Lung (tissue), 13 donors: Measurements from ENCODE around the gene TRIM28. TPM values are rescaled to one million over a fixed set of nuclear protein-coding genes. Genes with fewer than 3 reads are reported as not detected.

ENCODE experiments used
- ATAC-seq: fragments of 200-7000 bp; cut with Tn5 transposase; one replicate; pipeline ENCODE4 v1.9.1; 2020; ENCODE audit warnings: moderate number of reproducible peaks; ENCODE audit not compliant: insufficient read depth, low FRiP score
- DNase-seq, 3 donors: peaks; one replicate each; pipeline ENCODE4 v3.0.0-alpha.2; 2013 to 2017
- H3K27ac ChIP-seq, 2 donors: one replicate each; pipeline ENCODE4 v1.5.1; 2013; ENCODE audit warnings: mild to moderate bottlenecking in 2 of 2, moderate library complexity in 2 of 2, control low read depth in 1 of 2, inconsistent platforms in 1 of 2, low read depth in 1 of 2, low read length in 1 of 2
- H3K27me3 ChIP-seq, 3 donors: one replicate each; pipeline ENCODE4 v1.5.1; 2013; ENCODE audit warnings: low read length in 2 of 3; ENCODE audit not compliant: control insufficient read depth in 3 of 3, insufficient read depth in 3 of 3
- H3K36me3 ChIP-seq, 4 donors: one replicate each; pipeline ENCODE4 v1.5.1; 2013; ENCODE audit warnings: low read length in 4 of 4, mild to moderate bottlenecking in 1 of 4, moderate library complexity in 1 of 4; ENCODE audit not compliant: control insufficient read depth in 4 of 4, insufficient read depth in 4 of 4
- H3K4me1 ChIP-seq, 5 donors: one replicate each; pipeline ENCODE4 v1.5.1; 2013; ENCODE audit warnings: low read length in 5 of 5, mild to moderate bottlenecking in 2 of 5, moderate library complexity in 1 of 5; ENCODE audit not compliant: control insufficient read depth in 5 of 5, insufficient read depth in 5 of 5
- H3K4me3 ChIP-seq: one replicate; pipeline ENCODE4 v1.5.1; 2013; ENCODE audit warnings: mild to moderate bottlenecking, control low read depth, moderate library complexity
- H3K9ac ChIP-seq, 2 donors: one replicate each; pipeline ENCODE4 v1.5.1; 2013; ENCODE audit warnings: low read length in 2 of 2, control low read depth in 1 of 2; ENCODE audit not compliant: insufficient read depth in 1 of 2
- H3K9me3 ChIP-seq, 4 donors: one replicate each; pipeline ENCODE4 v1.5.1; 2013; ENCODE audit warnings: low read length in 3 of 4, mild to moderate bottlenecking in 1 of 4, moderate library complexity in 1 of 4; ENCODE audit not compliant: control insufficient read depth in 4 of 4, insufficient read depth in 3 of 4
- WGBS, 2 donors: extraction: QIAGEN DNeasy Blood & Tissue Kit; methylation state at CpG; one replicate each; pipeline ENCODE4 v1.1.7; 2013; 5-methylcytosine and 5-hydroxymethylcytosine counted together
- polyA plus RNA-seq, 2 donors: library from polyadenylated mRNA; stranded (reverse); fragments of 200-250 nt; gene quantifications; one replicate each; pipeline ENCODE4 v1.2.1, GENCODE V29; 2013
- small RNA-seq: library from RNA; depleted of rRNA; stranded (forward); fragments of <200 nt; gene quantifications from one replicate; pipeline ENCODE3, GENCODE V24; 2014; ENCODE audit warnings: low replicate concordance
- total RNA-seq, 2 donors: library from RNA; depleted of rRNA in 1 of 2; stranded (reverse); fragments of >200 nt in 1 of 2; gene quantifications; one replicate each; pipeline ENCODE4 v1.2.1, GENCODE V29; 2014 to 2021
- TF ChIP-seq, protein P1 (sequence below): IDR thresholded peaks from 2 replicates; pipeline ENCODE4 v1.5.1; 2012; ENCODE audit warnings: mild to moderate bottlenecking; ENCODE audit errors: control extremely low read depth, extremely low read depth
- donor health status: control.
- donor health status: control.
- donor health status: Bipolar disorder and iron deficiency.
- donor health status: healthy.
- donor health status: DM: yes; HTN: yes; CAD: no.

The TRIM28 gene
- total and polyA plus RNA-seq, 4 donors, result 171 to 250 (median 181) TPM

DNA sequence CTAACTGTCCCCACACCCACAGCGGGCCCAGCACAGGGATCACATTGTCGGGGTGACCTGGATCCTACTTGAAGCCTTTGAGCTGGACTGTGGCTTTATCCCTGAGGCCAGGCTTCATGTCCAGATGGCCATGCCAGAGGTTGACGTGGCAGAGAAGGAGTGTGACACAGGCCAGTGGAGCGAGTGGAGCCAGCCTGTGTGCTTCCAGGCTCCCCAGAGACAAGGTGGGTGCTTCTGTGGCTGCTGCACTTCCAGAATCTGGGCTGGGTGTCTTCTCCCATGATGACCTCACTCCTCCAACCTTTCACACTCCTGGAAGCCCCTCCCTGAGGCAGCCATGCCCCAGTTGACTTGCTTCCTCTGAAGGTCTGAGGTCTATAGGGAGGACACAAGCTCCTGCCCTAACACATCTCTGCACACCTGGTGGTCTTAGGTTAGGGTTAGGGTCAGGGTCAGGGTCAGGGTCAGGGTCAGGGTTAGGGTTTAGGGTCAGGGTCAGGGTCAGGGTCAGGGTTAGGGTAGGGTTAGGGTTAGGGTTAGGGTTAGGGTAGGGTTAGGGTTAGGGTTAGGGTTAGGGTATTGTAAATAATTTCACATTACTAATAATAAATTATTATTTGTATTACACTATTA, 42.4 kb downstream of the TRIM28 start:
- TF ChIP-seq, protein P1, sequence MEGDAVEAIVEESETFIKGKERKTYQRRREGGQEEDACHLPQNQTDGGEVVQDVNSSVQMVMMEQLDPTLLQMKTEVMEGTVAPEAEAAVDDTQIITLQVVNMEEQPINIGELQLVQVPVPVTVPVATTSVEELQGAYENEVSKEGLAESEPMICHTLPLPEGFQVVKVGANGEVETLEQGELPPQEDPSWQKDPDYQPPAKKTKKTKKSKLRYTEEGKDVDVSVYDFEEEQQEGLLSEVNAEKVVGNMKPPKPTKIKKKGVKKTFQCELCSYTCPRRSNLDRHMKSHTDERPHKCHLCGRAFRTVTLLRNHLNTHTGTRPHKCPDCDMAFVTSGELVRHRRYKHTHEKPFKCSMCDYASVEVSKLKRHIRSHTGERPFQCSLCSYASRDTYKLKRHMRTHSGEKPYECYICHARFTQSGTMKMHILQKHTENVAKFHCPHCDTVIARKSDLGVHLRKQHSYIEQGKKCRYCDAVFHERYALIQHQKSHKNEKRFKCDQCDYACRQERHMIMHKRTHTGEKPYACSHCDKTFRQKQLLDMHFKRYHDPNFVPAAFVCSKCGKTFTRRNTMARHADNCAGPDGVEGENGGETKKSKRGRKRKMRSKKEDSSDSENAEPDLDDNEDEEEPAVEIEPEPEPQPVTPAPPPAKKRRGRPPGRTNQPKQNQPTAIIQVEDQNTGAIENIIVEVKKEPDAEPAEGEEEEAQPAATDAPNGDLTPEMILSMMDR, result no peak
- no peak for DNase-seq
- 95 to 96% methylated on average over 4 of the region's 4 CpGs for WGBS, 2 donors

More for the DNA sequence above, 42.4 kb downstream of the TRIM28 start:
- Histone ChIP-seq H3K4me1 (peaks cover 0 to 2% (median 0%) of the 10 kb centered on the region in 5 donors), H3K4me3 (no peak overlapping the region), H3K27ac (no peak overlapping the region), H3K36me3 (peaks cover 4 to 25% (median 8%) of the 10 kb centered on the region in 4 donors), H3K9ac (no peak overlapping the region), H3K9me3 (no peaks in the 10 kb centered on the region), H3K27me3 (no peaks in the 10 kb centered on the region)
- ATAC-seq, result no peak

Small RNAs within 50 kb of the gene (small RNA-seq; reads per million reads assigned to genes)
- gene MIR6807 (not detected), gene RN7SL525P (not detected)

Other genes starting within 250 kb of the TRIM28 start
- gene ERVK3-1, start 238.7 kb upstream of the TRIM28 start, total RNA-seq, result 10 to 100 TPM; 31.8 to 58.8 TPM
- gene ERVK3-1, start 238.7 kb upstream of the TRIM28 start, polyA plus RNA-seq, result 10 to 100 TPM; 38.0 to 38.1 TPM
- 1 to 10 TPM; 3.7 TPM for gene ZSCAN22, start 217.1 kb upstream of the TRIM28 start, total RNA-seq
- gene ZSCAN22, start 217.1 kb upstream of the TRIM28 start, polyA plus RNA-seq, result 1 to 10 TPM in 1 of 2 donors, under 1 TPM in 1; 0.93 to 1.1 TPM
- gene A1BG, start 190.6 kb upstream of the TRIM28 start, total RNA-seq, result 10 to 100 TPM in 1 of 2 donors, 1 to 10 TPM in 1; 1.2 to 16.4 TPM
- gene A1BG, start 190.6 kb upstream of the TRIM28 start, polyA plus RNA-seq, result 10 to 100 TPM; 20.9 to 53.4 TPM
- 1 to 10 TPM; 3.5 to 3.8 TPM for gene ZNF497, start 181.3 kb upstream of the TRIM28 start, total RNA-seq
- 1 to 10 TPM in 1 of 2 donors, under 1 TPM in 1; 0.97 to 1.3 TPM for gene ZNF497, start 181.3 kb upstream of the TRIM28 start, polyA plus RNA-seq
- gene ZNF837, start 163.0 kb upstream of the TRIM28 start, total RNA-seq, result 1 to 10 TPM; 2.5 to 3.2 TPM
- gene ZNF837, start 163.0 kb upstream of the TRIM28 start, polyA plus RNA-seq, result 1 to 10 TPM; 1.7 to 2.9 TPM
- gene RPS5, start 156.8 kb upstream of the TRIM28 start, total RNA-seq, result 1,000 to 10,000 TPM in 1 of 2 donors, 100 to 1,000 TPM in 1; 927 to 1,036 TPM
- gene RPS5, start 156.8 kb upstream of the TRIM28 start, polyA plus RNA-seq, result 1,000 to 10,000 TPM; 1,145 to 1,802 TPM
- gene RNF225, start 148.4 kb upstream of the TRIM28 start, total RNA-seq, result 1 to 10 TPM in 1 of 2 donors, under 1 TPM in 1; 0.26 to 1.5 TPM
- under 1 TPM in 1 of 2 donors, not detected in 1; 0.14 TPM for gene RNF225, start 148.4 kb upstream of the TRIM28 start, polyA plus RNA-seq
- 10 to 100 TPM; 14.4 to 16.9 TPM for gene ZNF584, start 135.4 kb upstream of the TRIM28 start, total RNA-seq
- gene ZNF584, start 135.4 kb upstream of the TRIM28 start, polyA plus RNA-seq, result 10 to 100 TPM in 1 of 2 donors, 1 to 10 TPM in 1; 6.0 to 13.1 TPM
- 1 to 10 TPM; 4.4 to 7.4 TPM for gene ZNF132, start 103.9 kb upstream of the TRIM28 start, total RNA-seq
- gene ZNF132, start 103.9 kb upstream of the TRIM28 start, polyA plus RNA-seq, result 1 to 10 TPM; 1.0 to 1.4 TPM
- gene ZNF324B, start 92.4 kb upstream of the TRIM28 start, total RNA-seq, result 1 to 10 TPM; 8.2 to 9.3 TPM
- 1 to 10 TPM; 2.8 to 3.9 TPM for gene ZNF324B, start 92.4 kb upstream of the TRIM28 start, polyA plus RNA-seq
- 10 to 100 TPM; 12.4 to 13.9 TPM for gene ZNF324, start 77.0 kb upstream of the TRIM28 start, total RNA-seq
- 1 to 10 TPM; 4.6 to 5.3 TPM for gene ZNF324, start 77.0 kb upstream of the TRIM28 start, polyA plus RNA-seq
- gene ZNF446, start 67.7 kb upstream of the TRIM28 start, total RNA-seq, result 10 to 100 TPM; 12.5 to 12.9 TPM
- gene ZNF446, start 67.7 kb upstream of the TRIM28 start, polyA plus RNA-seq, result 1 to 10 TPM; 8.3 to 9.5 TPM
- gene SLC27A5, start 32.1 kb upstream of the TRIM28 start, total RNA-seq, result 10 to 100 TPM in 1 of 2 donors, 1 to 10 TPM in 1; 7.9 to 11.3 TPM
- 10 to 100 TPM; 14.6 to 19.0 TPM for gene SLC27A5, start 32.1 kb upstream of the TRIM28 start, polyA plus RNA-seq
- gene ZBTB45, start 24.3 kb upstream of the TRIM28 start, total RNA-seq, result 10 to 100 TPM in 1 of 2 donors, 1 to 10 TPM in 1; 6.0 to 20.2 TPM
- gene ZBTB45, start 24.3 kb upstream of the TRIM28 start, polyA plus RNA-seq, result 1 to 10 TPM; 7.7 to 9.6 TPM
- 100 to 1,000 TPM in 1 of 2 donors, 10 to 100 TPM in 1; 87.7 to 156 TPM for gene CHMP2A, start 11.0 kb downstream of the TRIM28 start, total RNA-seq
- gene CHMP2A, start 11.0 kb downstream of the TRIM28 start, polyA plus RNA-seq, result 100 to 1,000 TPM; 227 to 309 TPM
- gene UBE2M, start 14.5 kb downstream of the TRIM28 start, total RNA-seq, result 10 to 100 TPM; 25.9 to 55.6 TPM
- 10 to 100 TPM; 55.7 to 60.7 TPM for gene UBE2M, start 14.5 kb downstream of the TRIM28 start, polyA plus RNA-seq
- gene MZF1, start 29.3 kb downstream of the TRIM28 start, total RNA-seq, result 10 to 100 TPM; 28.4 to 37.5 TPM
- gene MZF1, start 29.3 kb downstream of the TRIM28 start, polyA plus RNA-seq, result 10 to 100 TPM; 19.2 to 31.7 TPM